HG03045 (cell line): Measurements from ENCODE around the gene CAP1.
A peak's percentile ranks its signal among the peaks of the same experiment; 100 is the strongest.
"Not testable (repeated sequence)": the region's sequence is repeated elsewhere in the genome, so short reads cannot be mapped to it uniquely, and the experiment has no call there.

Experiments used
- ATAC-seq: cut with Tn5 transposase; IDR thresholded peaks from one replicate; pipeline ENCODE4 v1.9.1; 2021; ENCODE audit warnings: mild to moderate bottlenecking, moderate library complexity; ENCODE audit not compliant: unreplicated experiment

The CAP1 gene

GRCh38 chr1:40058097-40058452 lies 17.5 kb downstream of the CAP1 start:
- no peak for ATAC-seq

- no peak for ATAC-seq
These were observed 18.2 kb downstream of the CAP1 start for GRCh38 chr1:40058453-40059337.

GRCh38 chr1:40059338-40059959 lies 18.9 kb downstream of the CAP1 start:
- no peak for ATAC-seq

GRCh38 chr1:40059960-40060750 lies 19.6 kb downstream of the CAP1 start:
- no peak for ATAC-seq

- peak; percentile 60 for ATAC-seq
These were observed 24.4 kb downstream of the CAP1 start for GRCh38 chr1:40064797-40065499.

GRCh38 chr1:40067023-40067422 lies 26.5 kb downstream of the CAP1 start:
- no peak for ATAC-seq

GRCh38 chr1:40067851-40068250 lies 27.3 kb downstream of the CAP1 start:
- no peak for ATAC-seq

- no peak for ATAC-seq
These were observed 31.6 kb downstream of the CAP1 start for GRCh38 chr1:40072142-40072541.

- no peak for ATAC-seq
These were observed 32.5 kb downstream of the CAP1 start for GRCh38 chr1:40073062-40073461.

GRCh38 chr1:40075266-40075665 lies 34.7 kb downstream of the CAP1 start:
- ATAC-seq, result no peak

GRCh38 chr1:40076895-40077312 lies 36.4 kb downstream of the CAP1 start:
- ATAC-seq, result no peak

- ATAC-seq, result no peak
These were observed 38.2 kb downstream of the CAP1 start for GRCh38 chr1:40078512-40079333.

- no peak for ATAC-seq
These were observed 39.4 kb downstream of the CAP1 start for GRCh38 chr1:40079774-40080400.

- ATAC-seq, result no peak
These were observed 41.3 kb downstream of the CAP1 start for GRCh38 chr1:40081871-40082270.

GRCh38 chr1:40084750-40085149 lies 44.2 kb downstream of the CAP1 start:
- ATAC-seq, result not testable (repeated sequence)

- ATAC-seq, result no peak
These were observed 50.3 kb downstream of the CAP1 start for GRCh38 chr1:40090652-40091355.

- ATAC-seq, result no peak
These were observed 51.7 kb downstream of the CAP1 start for GRCh38 chr1:40092241-40092640.

- no peak for ATAC-seq
These were observed 52.4 kb downstream of the CAP1 start for GRCh38 chr1:40092706-40093639.
